ENCODE data around the gene VAPB. TPM values are rescaled to one million over a fixed set of nuclear protein-coding genes. Genes with fewer than 3 reads are reported as not detected.

The VAPB gene
- total RNA-seq, 1 donor from 2014 or later = 47.6 TPM

DNA sequence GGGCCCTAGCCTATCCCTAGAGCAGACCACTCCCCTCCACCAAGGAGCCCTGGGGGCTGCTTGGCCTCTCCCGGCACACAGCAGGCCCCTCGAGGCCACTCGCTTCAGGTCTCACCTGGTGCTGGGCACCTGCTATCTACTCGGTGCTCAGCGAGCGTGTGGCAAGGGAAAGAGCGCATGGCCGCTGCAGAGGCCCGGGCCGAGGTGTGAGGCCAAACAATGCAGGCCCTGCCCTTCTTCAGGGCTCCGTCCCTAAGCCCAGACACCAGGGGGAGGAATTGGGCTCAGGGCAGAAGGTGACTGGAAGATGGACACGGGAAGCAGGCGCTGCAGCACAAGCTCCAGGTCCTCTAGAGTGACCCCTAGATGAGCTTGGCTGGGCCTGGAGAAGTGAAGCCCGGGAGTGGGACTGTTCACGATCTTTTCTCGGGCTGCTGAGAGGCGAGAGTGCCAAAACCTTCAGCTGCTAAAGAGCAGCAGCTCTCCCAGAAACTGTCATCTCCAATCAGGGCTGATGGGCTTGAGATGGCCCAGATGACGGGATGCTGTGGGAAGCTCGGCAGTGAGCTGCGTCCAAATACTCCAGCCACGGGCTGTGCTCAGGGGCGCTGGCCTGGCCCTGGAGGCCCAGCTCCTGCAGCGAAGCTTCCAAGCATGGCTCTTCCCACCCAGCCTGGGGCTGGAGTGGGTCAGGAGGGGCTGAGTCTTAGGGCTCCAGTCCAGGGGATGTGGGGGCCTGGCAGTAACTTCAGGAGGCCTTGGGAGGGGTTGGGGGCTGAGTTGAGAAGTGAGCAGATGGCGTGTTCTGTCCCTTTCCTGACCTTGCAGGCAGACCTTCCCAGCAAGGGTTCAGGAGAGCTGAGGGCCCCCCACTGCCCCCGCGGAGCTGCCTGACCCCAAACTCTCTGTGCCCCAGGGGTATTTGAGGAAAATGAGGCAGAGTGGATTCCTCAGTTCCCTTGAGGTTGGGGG is 82.5 kb downstream of the VAPB start:
- H3K4me1 Mint-ChIP-seq (ENCODE audit: unreplicated experiment) = peaks cover 6% of the 10 kb centered on the region
- no peaks in the 10 kb centered on the region for H3K36me3 Mint-ChIP-seq (ENCODE audit: unreplicated experiment)
- peak; percentile 73 for DNase-seq (ENCODE audit: extremely low spot score, unreplicated experiment)
- no peaks in the 10 kb centered on the region for H3K9me3 Mint-ChIP-seq (ENCODE audit: unreplicated experiment)
- H3K4me3 Mint-ChIP-seq (ENCODE audit: unreplicated experiment) = no peak overlapping the region
- TF ChIP-seq, protein P1, sequence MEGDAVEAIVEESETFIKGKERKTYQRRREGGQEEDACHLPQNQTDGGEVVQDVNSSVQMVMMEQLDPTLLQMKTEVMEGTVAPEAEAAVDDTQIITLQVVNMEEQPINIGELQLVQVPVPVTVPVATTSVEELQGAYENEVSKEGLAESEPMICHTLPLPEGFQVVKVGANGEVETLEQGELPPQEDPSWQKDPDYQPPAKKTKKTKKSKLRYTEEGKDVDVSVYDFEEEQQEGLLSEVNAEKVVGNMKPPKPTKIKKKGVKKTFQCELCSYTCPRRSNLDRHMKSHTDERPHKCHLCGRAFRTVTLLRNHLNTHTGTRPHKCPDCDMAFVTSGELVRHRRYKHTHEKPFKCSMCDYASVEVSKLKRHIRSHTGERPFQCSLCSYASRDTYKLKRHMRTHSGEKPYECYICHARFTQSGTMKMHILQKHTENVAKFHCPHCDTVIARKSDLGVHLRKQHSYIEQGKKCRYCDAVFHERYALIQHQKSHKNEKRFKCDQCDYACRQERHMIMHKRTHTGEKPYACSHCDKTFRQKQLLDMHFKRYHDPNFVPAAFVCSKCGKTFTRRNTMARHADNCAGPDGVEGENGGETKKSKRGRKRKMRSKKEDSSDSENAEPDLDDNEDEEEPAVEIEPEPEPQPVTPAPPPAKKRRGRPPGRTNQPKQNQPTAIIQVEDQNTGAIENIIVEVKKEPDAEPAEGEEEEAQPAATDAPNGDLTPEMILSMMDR (IDR thresholded peaks at IDR 0.05) = no peak
- H3K27ac Mint-ChIP-seq (ENCODE audit: unreplicated experiment) = no peak overlapping the region
- no peaks in the 10 kb centered on the region for H3K27me3 Mint-ChIP-seq (ENCODE audit: unreplicated experiment)

DNA sequence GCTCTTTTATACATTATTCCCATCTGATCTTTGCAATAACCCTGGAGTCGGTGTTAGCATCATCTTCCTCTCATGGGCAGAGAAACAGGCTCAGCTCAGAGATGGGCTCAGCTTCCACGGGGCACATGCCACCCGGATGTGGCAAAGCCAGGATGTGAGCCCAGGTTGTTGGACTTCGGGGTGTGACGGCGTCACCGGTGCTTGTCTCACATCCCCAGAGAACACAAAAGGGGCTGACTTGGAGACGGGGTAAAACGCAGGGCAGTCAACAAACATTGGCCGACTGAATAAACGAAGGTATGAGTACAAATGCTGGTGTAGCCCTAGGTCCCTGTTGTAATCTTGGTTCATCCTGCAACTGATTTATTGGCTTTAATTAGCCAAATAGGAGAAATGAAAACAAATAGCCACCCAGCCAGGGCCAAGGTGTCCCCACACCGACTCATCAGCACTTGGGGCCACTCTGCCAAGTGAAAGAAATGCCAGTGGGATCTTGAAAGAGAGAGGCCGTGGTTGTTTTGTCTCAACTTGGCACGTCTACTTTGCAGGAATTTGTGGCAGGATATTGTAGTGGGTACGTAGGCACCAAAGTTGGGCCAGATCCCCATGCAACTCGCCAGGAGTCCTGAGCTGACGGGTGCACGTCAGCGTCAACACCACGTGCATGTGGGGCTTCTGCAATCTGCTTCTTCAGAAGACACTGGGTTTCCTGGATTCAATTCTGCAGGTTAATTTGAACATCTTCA is 83.4 kb downstream of the VAPB start:
- no peaks in the 10 kb centered on the region for H3K36me3 Mint-ChIP-seq (ENCODE audit: unreplicated experiment)
- no peak overlapping the region for H3K4me3 Mint-ChIP-seq (ENCODE audit: unreplicated experiment)
- peak; percentile 67 for DNase-seq (ENCODE audit: extremely low spot score, unreplicated experiment)
- H3K27ac Mint-ChIP-seq (ENCODE audit: unreplicated experiment) = no peak overlapping the region
- H3K4me1 Mint-ChIP-seq (ENCODE audit: unreplicated experiment) = peaks cover 6% of the 10 kb centered on the region
- no peaks in the 10 kb centered on the region for H3K27me3 Mint-ChIP-seq (ENCODE audit: unreplicated experiment)
- TF ChIP-seq, protein P1 (IDR thresholded peaks at IDR 0.05) = no peak
- peaks cover 3% of the 10 kb centered on the region for H3K9me3 Mint-ChIP-seq (ENCODE audit: unreplicated experiment)

DNA sequence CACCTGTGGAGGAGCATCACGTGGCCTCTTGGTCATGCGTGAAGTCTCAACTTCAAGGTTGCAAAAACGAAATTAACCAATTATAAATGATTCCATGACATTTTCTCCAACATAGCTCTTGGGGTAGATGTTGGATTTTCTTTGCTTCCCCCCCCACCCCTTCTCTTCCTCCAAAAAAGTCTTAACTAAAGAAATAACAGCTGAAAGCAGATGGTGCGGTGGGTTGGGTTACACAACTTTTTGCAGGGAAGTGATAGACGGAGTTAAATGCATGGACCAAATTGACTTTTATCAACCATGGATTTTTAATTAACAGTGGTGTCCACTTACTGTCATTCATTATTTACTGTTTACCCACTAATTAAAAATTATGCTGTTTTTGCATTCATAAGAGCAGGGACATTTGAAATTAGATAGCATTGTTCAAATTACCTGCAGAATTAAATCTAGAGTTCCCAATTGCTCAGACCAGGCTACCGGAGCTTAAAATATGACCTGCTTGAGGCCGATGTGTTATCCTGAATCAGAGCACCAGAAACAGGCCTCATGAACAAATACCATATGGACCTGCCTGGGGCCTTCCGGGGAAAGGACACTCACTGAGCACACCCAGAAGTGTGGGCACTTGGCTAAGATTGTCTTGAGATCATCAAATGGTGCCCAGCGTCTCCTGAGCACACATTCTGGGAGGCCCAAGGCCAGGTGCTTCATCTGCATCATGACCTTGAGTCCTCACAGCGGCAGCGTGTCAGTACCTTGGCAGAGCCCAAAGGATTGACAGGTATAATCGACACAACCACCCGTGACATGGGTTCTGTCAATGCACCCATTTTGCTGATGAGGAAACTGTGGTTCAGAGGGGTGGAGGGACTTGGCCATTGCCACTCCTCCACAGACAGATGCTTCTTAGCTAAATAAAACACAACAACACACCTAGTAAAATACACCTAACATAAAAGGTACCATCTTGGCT is 84.7 kb downstream of the VAPB start:
- peaks cover 6% of the 10 kb centered on the region for H3K4me1 Mint-ChIP-seq (ENCODE audit: unreplicated experiment)
- H3K27ac Mint-ChIP-seq (ENCODE audit: unreplicated experiment) = no peak overlapping the region
- DNase-seq (ENCODE audit: extremely low spot score, unreplicated experiment) = peak; percentile 80
- H3K27me3 Mint-ChIP-seq (ENCODE audit: unreplicated experiment) = no peaks in the 10 kb centered on the region
- no peak overlapping the region for H3K4me3 Mint-ChIP-seq (ENCODE audit: unreplicated experiment)
- peaks cover 13% of the 10 kb centered on the region for H3K9me3 Mint-ChIP-seq (ENCODE audit: unreplicated experiment)
- peaks cover 2% of the 10 kb centered on the region for H3K36me3 Mint-ChIP-seq (ENCODE audit: unreplicated experiment)
- TF ChIP-seq, protein P1 (IDR thresholded peaks at IDR 0.05) = no peak

- H3K27me3 Mint-ChIP-seq (ENCODE audit: unreplicated experiment) = no peaks in the 10 kb centered on the region
- peaks cover 2% of the 10 kb centered on the region for H3K36me3 Mint-ChIP-seq (ENCODE audit: unreplicated experiment)
- H3K4me3 Mint-ChIP-seq (ENCODE audit: unreplicated experiment) = no peak overlapping the region
- TF ChIP-seq, protein P1 (IDR thresholded peaks at IDR 0.05) = no peak
- DNase-seq (ENCODE audit: extremely low spot score, unreplicated experiment) = no peak
- peaks cover 6% of the 10 kb centered on the region for H3K4me1 Mint-ChIP-seq (ENCODE audit: unreplicated experiment)
- peaks cover 13% of the 10 kb centered on the region for H3K9me3 Mint-ChIP-seq (ENCODE audit: unreplicated experiment)
- no peak overlapping the region for H3K27ac Mint-ChIP-seq (ENCODE audit: unreplicated experiment)
These were observed 86.4 kb downstream of the VAPB start for GRCh38 chr20:58475466-58475865.

All from osteocyte (in vitro differentiated cells).